ENCODE data around the gene ALDH9A1.

DNA sequence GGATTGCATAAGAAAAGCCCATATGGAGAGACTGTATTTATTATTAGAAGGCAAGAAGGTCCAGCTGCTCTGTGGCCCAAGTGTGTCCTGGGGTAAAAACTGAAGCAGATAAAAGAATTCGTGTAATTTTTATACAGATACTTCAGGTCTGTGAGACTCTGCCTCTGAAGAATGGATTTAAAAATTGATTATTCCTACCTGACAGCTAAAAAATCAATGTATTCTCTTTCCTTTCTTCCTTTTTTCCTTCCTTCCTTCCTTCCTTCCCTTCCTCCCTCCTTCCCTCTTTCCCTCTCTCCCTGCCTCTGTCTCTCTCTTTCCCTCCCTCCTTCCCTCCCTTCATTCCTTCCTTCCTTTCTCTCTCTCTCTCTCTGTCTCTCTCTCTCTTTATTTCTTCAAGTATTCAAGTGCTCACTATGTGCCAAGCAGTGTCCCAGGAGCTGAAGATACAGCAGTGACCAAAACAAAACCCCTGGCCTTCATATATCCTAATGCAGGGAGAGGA is 78.7 kb downstream of the ALDH9A1 start:
- TF ChIP-seq, protein P1, sequence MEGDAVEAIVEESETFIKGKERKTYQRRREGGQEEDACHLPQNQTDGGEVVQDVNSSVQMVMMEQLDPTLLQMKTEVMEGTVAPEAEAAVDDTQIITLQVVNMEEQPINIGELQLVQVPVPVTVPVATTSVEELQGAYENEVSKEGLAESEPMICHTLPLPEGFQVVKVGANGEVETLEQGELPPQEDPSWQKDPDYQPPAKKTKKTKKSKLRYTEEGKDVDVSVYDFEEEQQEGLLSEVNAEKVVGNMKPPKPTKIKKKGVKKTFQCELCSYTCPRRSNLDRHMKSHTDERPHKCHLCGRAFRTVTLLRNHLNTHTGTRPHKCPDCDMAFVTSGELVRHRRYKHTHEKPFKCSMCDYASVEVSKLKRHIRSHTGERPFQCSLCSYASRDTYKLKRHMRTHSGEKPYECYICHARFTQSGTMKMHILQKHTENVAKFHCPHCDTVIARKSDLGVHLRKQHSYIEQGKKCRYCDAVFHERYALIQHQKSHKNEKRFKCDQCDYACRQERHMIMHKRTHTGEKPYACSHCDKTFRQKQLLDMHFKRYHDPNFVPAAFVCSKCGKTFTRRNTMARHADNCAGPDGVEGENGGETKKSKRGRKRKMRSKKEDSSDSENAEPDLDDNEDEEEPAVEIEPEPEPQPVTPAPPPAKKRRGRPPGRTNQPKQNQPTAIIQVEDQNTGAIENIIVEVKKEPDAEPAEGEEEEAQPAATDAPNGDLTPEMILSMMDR (IDR thresholded peaks at IDR 0.05), result no peak
- TF ChIP-seq POLR2A (IDR thresholded peaks at IDR 0.05; ENCODE audit: low read length) (no peak), TP53 (CRISPR knock-in tag; IDR thresholded peaks at IDR 0.05) (no peak), KDM1A (IDR thresholded peaks at IDR 0.05; ENCODE audit: low read depth) (no peak), RCOR1 (IDR thresholded peaks at IDR 0.05; ENCODE audit: low read depth, low read length) (no peak), RAD21 (conservative IDR thresholded peaks at IDR 0.05 in 1 of 2, IDR thresholded peaks at IDR 0.05 in 1 of 2) (no peak), CEBPB (IDR thresholded peaks at IDR 0.05) (no peak), HOXA7 (CRISPR knock-in tag; IDR thresholded peaks at IDR 0.05) (no peak)
- TF ChIP-seq, protein P2, sequence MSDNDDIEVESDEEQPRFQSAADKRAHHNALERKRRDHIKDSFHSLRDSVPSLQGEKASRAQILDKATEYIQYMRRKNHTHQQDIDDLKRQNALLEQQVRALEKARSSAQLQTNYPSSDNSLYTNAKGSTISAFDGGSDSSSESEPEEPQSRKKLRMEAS (IDR thresholded peaks at IDR 0.05), result no peak
- TF ChIP-seq, protein P3, sequence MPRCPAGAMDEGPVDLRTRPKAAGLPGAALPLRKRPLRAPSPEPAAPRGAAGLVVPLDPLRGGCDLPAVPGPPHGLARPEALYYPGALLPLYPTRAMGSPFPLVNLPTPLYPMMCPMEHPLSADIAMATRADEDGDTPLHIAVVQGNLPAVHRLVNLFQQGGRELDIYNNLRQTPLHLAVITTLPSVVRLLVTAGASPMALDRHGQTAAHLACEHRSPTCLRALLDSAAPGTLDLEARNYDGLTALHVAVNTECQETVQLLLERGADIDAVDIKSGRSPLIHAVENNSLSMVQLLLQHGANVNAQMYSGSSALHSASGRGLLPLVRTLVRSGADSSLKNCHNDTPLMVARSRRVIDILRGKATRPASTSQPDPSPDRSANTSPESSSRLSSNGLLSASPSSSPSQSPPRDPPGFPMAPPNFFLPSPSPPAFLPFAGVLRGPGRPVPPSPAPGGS (IDR thresholded peaks at IDR 0.05), result no peak
- TF ChIP-seq, protein P4, sequence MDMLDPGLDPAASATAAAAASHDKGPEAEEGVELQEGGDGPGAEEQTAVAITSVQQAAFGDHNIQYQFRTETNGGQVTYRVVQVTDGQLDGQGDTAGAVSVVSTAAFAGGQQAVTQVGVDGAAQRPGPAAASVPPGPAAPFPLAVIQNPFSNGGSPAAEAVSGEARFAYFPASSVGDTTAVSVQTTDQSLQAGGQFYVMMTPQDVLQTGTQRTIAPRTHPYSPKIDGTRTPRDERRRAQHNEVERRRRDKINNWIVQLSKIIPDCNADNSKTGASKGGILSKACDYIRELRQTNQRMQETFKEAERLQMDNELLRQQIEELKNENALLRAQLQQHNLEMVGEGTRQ (IDR thresholded peaks at IDR 0.05), result no peak
- TF ChIP-seq, protein P5, sequence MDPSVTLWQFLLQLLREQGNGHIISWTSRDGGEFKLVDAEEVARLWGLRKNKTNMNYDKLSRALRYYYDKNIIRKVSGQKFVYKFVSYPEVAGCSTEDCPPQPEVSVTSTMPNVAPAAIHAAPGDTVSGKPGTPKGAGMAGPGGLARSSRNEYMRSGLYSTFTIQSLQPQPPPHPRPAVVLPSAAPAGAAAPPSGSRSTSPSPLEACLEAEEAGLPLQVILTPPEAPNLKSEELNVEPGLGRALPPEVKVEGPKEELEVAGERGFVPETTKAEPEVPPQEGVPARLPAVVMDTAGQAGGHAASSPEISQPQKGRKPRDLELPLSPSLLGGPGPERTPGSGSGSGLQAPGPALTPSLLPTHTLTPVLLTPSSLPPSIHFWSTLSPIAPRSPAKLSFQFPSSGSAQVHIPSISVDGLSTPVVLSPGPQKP (IDR thresholded peaks at IDR 0.05; ENCODE audit: low read depth, low read length), result no peak
